Parathyroid adenoma (tissue), 2 donors: ENCODE results near the gene PRR13.
"Not testable (repeated sequence)": the region's sequence is repeated elsewhere in the genome, so short reads cannot be mapped to it uniquely, and the experiment has no call there.

Experiments
- H2AFZ ChIP-seq: fragments of 300-600 bp; sonication (generic); one replicate; pipeline ENCODE4 v1.7.0; 2017; ENCODE audit warnings: antibody characterized with exemption, mild to moderate bottlenecking
- H3K27ac ChIP-seq: fragments of 300-600 bp; sonication (generic); one replicate; pipeline ENCODE4 v1.7.0; 2017
- H3K27me3 ChIP-seq: fragments of 300-600 bp; sonication (generic); one replicate; pipeline ENCODE4 v1.7.0; 2017; ENCODE audit warnings: low read length; ENCODE audit not compliant: control insufficient read depth, insufficient read depth
- H3K36me3 ChIP-seq: fragments of 300-600 bp; sonication (generic); one replicate; pipeline ENCODE4 v1.7.0; 2017; ENCODE audit warnings: low read length; ENCODE audit not compliant: control insufficient read depth, insufficient read depth
- H3K4me1 ChIP-seq: fragments of 300-600 bp; sonication (generic); one replicate; pipeline ENCODE4 v1.7.0; 2017; ENCODE audit warnings: control low read depth
- H3K4me2 ChIP-seq: fragments of 300-600 bp; sonication (generic); one replicate; pipeline ENCODE4 v1.7.0; 2017; ENCODE audit warnings: low read length
- H3K4me3 ChIP-seq: fragments of 300-600 bp; sonication (generic); one replicate; pipeline ENCODE4 v1.7.0; 2017; ENCODE audit warnings: low read depth, low read length
- H3K79me2 ChIP-seq: fragments of 300-600 bp; sonication (generic); one replicate; pipeline ENCODE4 v1.7.0; 2017; ENCODE audit warnings: control low read depth
- H3K9ac ChIP-seq: fragments of 300-600 bp; sonication (generic); one replicate; pipeline ENCODE4 v1.7.0; 2017; ENCODE audit warnings: mild to moderate bottlenecking
- H3K9me3 ChIP-seq: fragments of 300-600 bp; sonication (generic); one replicate; pipeline ENCODE4 v1.7.0; 2017; ENCODE audit warnings: low read length; ENCODE audit not compliant: control insufficient read depth
- CTCF ChIP-seq: fragments of 300-600 bp; sonication (generic); IDR thresholded peaks from one replicate; pipeline ENCODE4 v1.7.0; 2017; ENCODE audit warnings: antibody characterized with exemption, mild to moderate bottlenecking
- donor health status: primary hyperparathyroidism.

The PRR13 gene

GRCh38 chr12:53427905-53428594 is 13.5 kb upstream of the PRR13 start:
- Histone ChIP-seq H3K4me3 (no peak overlapping the region), H3K79me2 (no peaks in the 10 kb centered on the region), H3K4me1 (peaks cover 5% of the 10 kb centered on the region), H3K27ac (no peak overlapping the region), H3K27me3 (no peaks in the 10 kb centered on the region), H2AFZ (no peak overlapping the region), H3K9me3 (no peaks in the 10 kb centered on the region), H3K4me2 (no peak overlapping the region), H3K36me3 (no peaks in the 10 kb centered on the region), H3K9ac (no peak overlapping the region)
- TF ChIP-seq CTCF: no peak

- Histone ChIP-seq H3K4me2 (no peak overlapping the region), H2AFZ (no peak overlapping the region), H3K27me3 (no peaks in the 10 kb centered on the region), H3K27ac (no peak overlapping the region), H3K79me2 (no peaks in the 10 kb centered on the region), H3K9me3 (no peaks in the 10 kb centered on the region), H3K4me1 (peaks cover 5% of the 10 kb centered on the region), H3K4me3 (no peak overlapping the region), H3K36me3 (no peaks in the 10 kb centered on the region), H3K9ac (no peak overlapping the region)
- no peak for TF ChIP-seq CTCF
Observed at GRCh38 chr12:53428741-53429140, 12.8 kb upstream of the PRR13 start.

GRCh38 chr12:53430116-53430515 is 11.4 kb upstream of the PRR13 start:
- no peaks in the 10 kb centered on the region for H3K9me3 ChIP-seq
- no peaks in the 10 kb centered on the region for H3K27me3 ChIP-seq
- peaks cover 5% of the 10 kb centered on the region for H3K4me1 ChIP-seq
- no peak for TF ChIP-seq CTCF
- H3K79me2 ChIP-seq: no peaks in the 10 kb centered on the region
- H3K36me3 ChIP-seq: no peaks in the 10 kb centered on the region
- H3K4me2 ChIP-seq: peak overlapping the region; percentile 23
- peak overlapping the region; percentile 80 for H2AFZ ChIP-seq
- H3K4me3 ChIP-seq: no peak overlapping the region
- no peak overlapping the region for H3K27ac ChIP-seq
- no peak overlapping the region for H3K9ac ChIP-seq

DNA sequence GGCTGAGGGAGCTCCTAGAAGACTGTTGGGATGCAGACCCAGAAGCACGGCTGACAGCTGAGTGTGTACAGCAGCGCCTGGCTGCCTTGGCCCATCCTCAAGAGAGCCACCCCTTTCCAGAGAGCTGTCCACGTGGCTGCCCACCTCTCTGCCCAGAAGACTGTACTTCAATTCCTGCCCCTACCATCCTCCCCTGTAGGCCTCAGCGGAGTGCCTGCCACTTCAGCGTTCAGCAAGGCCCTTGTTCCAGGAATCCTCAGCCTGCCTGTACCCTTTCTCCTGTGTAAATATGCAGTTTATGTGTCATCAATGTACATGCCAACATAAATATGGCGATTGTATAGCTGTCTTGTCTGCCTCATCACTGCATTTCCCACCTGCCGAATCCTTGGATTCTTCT is 10.3 kb upstream of the PRR13 start:
- H3K4me3 ChIP-seq: no peak overlapping the region
- H3K79me2 ChIP-seq: no peaks in the 10 kb centered on the region
- no peak overlapping the region for H3K27ac ChIP-seq
- no peak for TF ChIP-seq CTCF
- no peaks in the 10 kb centered on the region for H3K9me3 ChIP-seq
- no peaks in the 10 kb centered on the region for H3K27me3 ChIP-seq
- H2AFZ ChIP-seq: peak overlapping the region; percentile 80
- no peak overlapping the region for H3K4me2 ChIP-seq
- H3K4me1 ChIP-seq: peaks cover 5% of the 10 kb centered on the region
- H3K36me3 ChIP-seq: no peaks in the 10 kb centered on the region
- no peak overlapping the region for H3K9ac ChIP-seq

DNA sequence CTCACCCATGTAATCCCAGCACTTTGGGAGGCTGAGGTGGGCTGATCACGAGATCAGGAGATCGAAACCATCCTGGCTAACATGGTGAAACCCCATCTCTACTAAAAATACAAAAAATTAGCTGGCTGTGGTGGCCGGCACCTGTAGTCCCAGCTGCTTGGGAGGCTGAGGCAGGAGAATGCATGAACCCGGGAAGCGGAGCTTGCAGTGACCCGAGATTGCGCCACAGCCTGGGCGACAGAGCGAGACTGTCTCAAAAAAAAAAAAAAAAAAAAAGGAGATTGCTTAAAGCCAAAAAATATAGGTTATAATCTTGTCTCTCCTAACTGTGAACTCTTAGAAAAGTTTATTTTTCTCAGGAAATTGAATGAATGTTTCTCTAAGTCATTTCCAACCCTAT is 6.2 kb upstream of the PRR13 start:
- H3K4me2 ChIP-seq, H3K4me3 ChIP-seq, H3K27me3 ChIP-seq, H3K79me2 ChIP-seq, H3K9me3 ChIP-seq, H3K9ac ChIP-seq, H3K27ac ChIP-seq, H3K4me1 ChIP-seq, H2AFZ ChIP-seq, H3K36me3 ChIP-seq: not testable (repeated sequence)

DNA sequence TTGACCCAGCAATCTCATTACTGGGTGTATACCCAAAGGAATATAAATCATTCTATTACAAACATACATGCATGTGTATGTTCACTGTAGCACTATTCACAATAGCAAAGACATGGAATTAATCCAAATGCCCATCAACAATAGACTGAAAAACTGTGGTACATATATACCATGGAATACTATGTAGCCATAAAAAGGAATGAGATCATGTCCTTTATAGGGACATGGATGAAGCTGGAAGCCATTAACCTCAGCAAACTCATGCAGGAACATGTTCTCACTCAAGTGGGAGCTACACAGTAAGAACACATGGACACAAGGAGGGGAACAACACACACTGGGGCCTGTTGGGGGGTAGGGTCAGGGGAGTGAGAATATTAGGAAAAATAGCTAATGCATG is 2.0 kb upstream of the PRR13 start:
- not testable (repeated sequence) for H3K9ac ChIP-seq, H3K27me3 ChIP-seq, H3K9me3 ChIP-seq, H3K4me2 ChIP-seq, H3K27ac ChIP-seq, H3K36me3 ChIP-seq, H3K4me1 ChIP-seq, H2AFZ ChIP-seq, H3K79me2 ChIP-seq, H3K4me3 ChIP-seq
